Breast epithelium (tissue), 3 donors: ENCODE data around the gene DTYMK.

Source experiments
- CTCF ChIP-seq, 3 donors: fragments of 450-650 bp; IDR thresholded peaks; one replicate each; pipeline ENCODE4 v1.5.1; 2016 to 2017; ENCODE audit warnings: antibody characterized with exemption in 3 of 3, mild to moderate bottlenecking in 3 of 3, moderate library complexity in 3 of 3
- POLR2A ChIP-seq: fragments of 450-650 bp; IDR thresholded peaks from one replicate; pipeline ENCODE4 v1.6.1; 2016; ENCODE audit warnings: antibody characterized with exemption, mild to moderate bottlenecking, moderate library complexity
- POLR2AphosphoS5 ChIP-seq, 3 donors: sonication (generic); formaldehyde crosslinking; IDR thresholded peaks; one replicate each; pipeline ENCODE4 v1.6.1; 2017; ENCODE audit warnings: antibody characterized with exemption in 3 of 3

DNA sequence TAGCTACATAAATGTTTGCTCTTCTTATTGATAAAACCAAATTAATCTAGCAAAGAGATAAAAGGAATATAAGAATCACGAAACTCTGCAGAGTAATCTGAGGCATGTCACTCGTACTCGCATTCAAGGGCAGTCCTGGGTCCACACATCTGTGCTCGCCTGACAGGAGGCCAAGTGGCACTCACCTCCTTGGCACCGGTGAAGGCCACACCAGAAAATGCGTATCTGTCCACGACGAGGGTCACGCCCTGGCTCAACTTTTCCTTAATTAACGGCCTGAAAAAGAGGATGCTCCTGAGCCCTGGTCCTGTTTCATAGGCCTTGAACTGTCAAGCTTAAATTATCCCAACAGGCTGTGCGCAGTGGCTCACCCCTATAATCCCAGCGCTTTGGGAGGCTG, 6.6 kb downstream of the DTYMK start:
- TF ChIP-seq CTCF (IDR thresholded peaks at IDR 0.05) (no peak), POLR2A (no peak), POLR2AphosphoS5 (IDR thresholded peaks at IDR 0.05) (no peak)
